Uterine smooth muscle cell (primary cell): Measurements from ENCODE around the gene GLI3. TPM values are rescaled to one million over a fixed set of nuclear protein-coding genes. Genes with fewer than 3 reads are reported as not detected.

ENCODE experiments used
- total RNA-seq: library from RNA; depleted of rRNA; stranded (reverse); fragments of >200 nt; gene quantifications from 2 replicates; pipeline ENCODE4 v1.2.3, GENCODE V29; 2014

Gene GLI3
- total RNA-seq, result 3.4 and 3.5 TPM in 2 replicates

DNA sequence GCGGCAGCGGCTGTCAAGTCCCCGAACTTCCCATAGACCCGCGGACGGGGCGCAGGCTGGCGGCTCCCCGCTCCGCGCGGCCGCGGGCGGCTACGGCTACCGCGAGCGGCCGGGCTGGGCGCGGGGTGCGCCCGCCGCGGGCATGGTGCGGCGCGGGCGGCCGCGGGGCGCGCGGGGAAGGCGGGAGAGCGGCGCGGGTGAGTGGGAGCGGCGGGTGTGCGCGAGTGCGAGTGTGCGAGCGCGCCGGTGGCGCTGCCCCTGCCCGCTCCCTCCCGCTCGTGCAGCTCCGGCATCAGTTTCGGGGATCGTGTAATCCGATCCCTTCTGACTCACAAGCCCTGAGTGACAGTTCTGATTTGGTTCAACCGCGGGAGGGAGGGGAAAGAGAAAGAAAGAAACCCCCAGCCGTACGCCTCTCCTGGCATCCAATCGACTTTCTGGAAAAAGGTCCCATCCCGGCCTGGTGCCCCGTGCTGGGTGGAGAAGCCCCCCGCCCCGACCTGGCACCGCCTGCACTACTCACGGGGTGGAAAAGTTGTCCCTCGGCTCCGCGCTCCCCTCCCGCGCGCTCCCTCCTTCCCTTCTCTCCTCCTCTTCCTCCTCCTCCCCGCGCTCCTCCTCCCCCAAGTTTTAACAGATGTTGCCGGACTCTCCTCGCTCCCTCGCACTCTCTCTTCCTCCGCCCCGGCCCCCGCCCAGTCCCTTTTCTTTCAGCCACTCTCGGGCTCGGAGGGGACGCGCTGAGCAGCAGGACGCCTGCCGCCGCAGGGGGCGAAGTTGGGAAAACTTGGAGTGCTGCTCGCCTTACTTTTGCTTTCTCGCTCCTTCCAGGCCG, at the start of gene GLI3:
GLI3 (minus strand) TSS at position 234 of the 835 bp plus-strand sequence. CDS start 13,956 bp downstream, outside the sequence.

